Gastrocnemius medialis (tissue), 4 donors: ENCODE measurements around the gene DCLK2. TPM values are rescaled to one million over a fixed set of nuclear protein-coding genes. Genes with fewer than 3 reads are reported as not detected.

Experiments
- ATAC-seq, 2 donors: fragments of 150-250 bp; one replicate each; pipeline ENCODE4 v1.9.1; 2016
- DNase-seq, 2 donors: peaks; one replicate each; pipeline ENCODE4 v3.0.0-alpha.2; 2019
- H3K27ac ChIP-seq, 4 donors: fragments of 200-600 bp; sonication (generic); 1 replicate in 1 of 4; 2 replicates in 3 of 4; pipeline ENCODE4 v1.5.1; 2016 to 2018; ENCODE audit warnings: mild to moderate bottlenecking in 2 of 4, moderate library complexity in 1 of 4
- H3K27me3 ChIP-seq, 3 donors: fragments of 200-600 bp; sonication (generic) in 2 of 3; 1 replicate in 1 of 3; 2 replicates in 2 of 3; pipeline versions ENCODE4 v1.5.1 to v1.6.0; 2016 to 2019; ENCODE audit warnings: mild to moderate bottlenecking in 1 of 3, moderate library complexity in 1 of 3
- H3K36me3 ChIP-seq, 2 donors: fragments of 200-600 bp; sonication (generic) in 1 of 2; one replicate each; pipeline ENCODE4 v1.5.1; 2017 to 2018
- H3K4me1 ChIP-seq, 2 donors: fragments of 200-600 bp; sonication (generic) in 1 of 2; one replicate each; pipeline ENCODE4 v1.5.1; 2016 to 2017; ENCODE audit warnings: mild to moderate bottlenecking in 2 of 2
- H3K4me3 ChIP-seq, 4 donors: fragments of 200-600 bp; sonication (generic) in 3 of 4; 1 replicate in 1 of 4; 2 replicates in 3 of 4; pipeline ENCODE4 v1.5.1; 2016 to 2019; ENCODE audit warnings: mild to moderate bottlenecking in 2 of 4
- H3K9me3 ChIP-seq, 3 donors: fragments of 200-600 bp; sonication (generic) in 2 of 3; 1 replicate in 1 of 3; 2 replicates in 2 of 3; pipeline ENCODE4 v1.5.1; 2016 to 2019
- POLR2A ChIP-seq, 2 donors: fragments of 450-650 bp; IDR thresholded peaks; one replicate each; pipeline ENCODE4 v1.6.1; 2017; ENCODE audit warnings: antibody characterized with exemption in 2 of 2, mild to moderate bottlenecking in 2 of 2, moderate library complexity in 2 of 2
- in situ Hi-C, 4 donors: fragments of 200-750 bp; cut with MboI; loops; one replicate each; pipeline versions ENCODE4 v1.15.0 to v1.8.0; 2017; ENCODE audit warnings: low sequenced_read_pairs in 4 of 4
- intact Hi-C: fragments of 100-400 bp; cut with DNase I; formaldehyde crosslinking; loops from one replicate; pipeline ENCODE4 v1.15.1; 2023; ENCODE audit warnings: low total_unique reads
- total RNA-seq, 4 donors: library from RNA; depleted of rRNA; stranded (reverse); fragments of >200 nt; gene quantifications; one replicate each; pipeline versions ENCODE4 v1.1.0 to v1.2.3, GENCODE V29; 2016
- TF ChIP-seq, protein P1 (sequence below), 5 experiments: fragments of 450-650 bp in 3 of 5; fragments of 200-600 bp in 2 of 5; sonication (generic) in 2 of 5; IDR thresholded peaks in 4 of 5; conservative IDR thresholded peaks in 1 of 5; 1 replicate in 4 of 5; 2 replicates in 1 of 5; pipeline ENCODE4 v1.5.1; 2016 to 2019; ENCODE audit warnings: antibody characterized with exemption in 5 of 5, mild to moderate bottlenecking in 3 of 5, moderate library complexity in 3 of 5

Gene DCLK2
- total RNA-seq, 4 donors from 2014 or later, result 0.29 to 0.97 (median 0.47) TPM

DNA sequence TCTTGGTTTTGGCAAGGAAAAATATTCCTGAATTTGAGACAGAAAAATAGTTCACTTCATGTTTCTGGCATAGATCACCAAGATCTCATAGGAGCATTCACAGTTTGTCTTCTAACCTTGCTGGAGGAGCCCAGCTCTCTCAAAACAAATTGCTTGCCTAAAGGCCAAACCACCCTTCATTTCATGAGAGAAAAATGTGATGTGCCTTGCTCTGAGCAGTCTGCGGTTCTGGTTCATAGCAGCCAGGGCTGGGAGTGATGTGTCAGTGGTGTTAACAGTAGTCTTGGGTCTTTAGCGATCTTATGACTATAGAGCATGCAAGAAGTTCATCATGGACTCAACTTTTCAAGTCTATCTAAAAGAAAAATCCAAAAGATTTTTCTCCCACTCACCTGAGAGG is 183.3 kb downstream of the DCLK2 start:
- Histone ChIP-seq H3K4me3 (no peak overlapping the region), H3K9me3 (no peaks in the 10 kb centered on the region), H3K36me3 (no peaks in the 10 kb centered on the region), H3K4me1 (no peaks in the 10 kb centered on the region), H3K27ac (no peak overlapping the region), H3K27me3 (no peaks in the 10 kb centered on the region)
- no peak for ATAC-seq
- DNase-seq, result no peak
- intact Hi-C loops (no loop called here), in situ Hi-C loops (no loop called here)
- TF ChIP-seq, protein P1, sequence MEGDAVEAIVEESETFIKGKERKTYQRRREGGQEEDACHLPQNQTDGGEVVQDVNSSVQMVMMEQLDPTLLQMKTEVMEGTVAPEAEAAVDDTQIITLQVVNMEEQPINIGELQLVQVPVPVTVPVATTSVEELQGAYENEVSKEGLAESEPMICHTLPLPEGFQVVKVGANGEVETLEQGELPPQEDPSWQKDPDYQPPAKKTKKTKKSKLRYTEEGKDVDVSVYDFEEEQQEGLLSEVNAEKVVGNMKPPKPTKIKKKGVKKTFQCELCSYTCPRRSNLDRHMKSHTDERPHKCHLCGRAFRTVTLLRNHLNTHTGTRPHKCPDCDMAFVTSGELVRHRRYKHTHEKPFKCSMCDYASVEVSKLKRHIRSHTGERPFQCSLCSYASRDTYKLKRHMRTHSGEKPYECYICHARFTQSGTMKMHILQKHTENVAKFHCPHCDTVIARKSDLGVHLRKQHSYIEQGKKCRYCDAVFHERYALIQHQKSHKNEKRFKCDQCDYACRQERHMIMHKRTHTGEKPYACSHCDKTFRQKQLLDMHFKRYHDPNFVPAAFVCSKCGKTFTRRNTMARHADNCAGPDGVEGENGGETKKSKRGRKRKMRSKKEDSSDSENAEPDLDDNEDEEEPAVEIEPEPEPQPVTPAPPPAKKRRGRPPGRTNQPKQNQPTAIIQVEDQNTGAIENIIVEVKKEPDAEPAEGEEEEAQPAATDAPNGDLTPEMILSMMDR (IDR thresholded peaks at IDR 0.05 in 4 of 5, conservative IDR thresholded peaks at IDR 0.05 in 1 of 5), result no peak
- TF ChIP-seq POLR2A (IDR thresholded peaks at IDR 0.05), result no peak

DNA sequence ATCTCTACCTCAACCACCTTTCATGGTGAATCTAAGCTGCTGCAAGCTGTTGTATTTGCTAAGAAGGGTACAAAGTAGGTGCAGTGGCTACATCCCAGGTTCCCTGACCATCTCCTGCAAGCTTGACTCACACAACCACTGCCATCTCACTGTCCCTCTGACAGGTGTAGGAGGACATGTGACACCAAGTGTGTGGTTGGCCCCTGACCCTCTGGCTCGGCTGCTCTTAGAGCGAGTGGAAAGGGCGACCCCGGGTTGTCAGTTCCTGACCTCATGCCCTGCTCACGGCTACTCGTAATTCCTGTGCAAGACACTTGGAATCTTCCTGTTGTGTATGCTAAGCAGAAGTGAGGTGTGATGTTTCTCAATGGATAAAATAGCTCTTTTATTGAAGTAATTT is 184.4 kb downstream of the DCLK2 start:
- no peak overlapping the region for H3K4me3 ChIP-seq
- H3K36me3 ChIP-seq, result peaks cover 0 to 3% of the 10 kb centered on the region in 2 donors
- DNase-seq (no peak), ATAC-seq (no peak)
- H3K27me3 ChIP-seq, result no peaks in the 10 kb centered on the region
- H3K9me3 ChIP-seq, result no peaks in the 10 kb centered on the region
- no peak overlapping the region for H3K27ac ChIP-seq
- intact Hi-C loops, result no loop called here
- in situ Hi-C loops, result no loop called here
- H3K4me1 ChIP-seq, result no peaks in the 10 kb centered on the region
- TF ChIP-seq POLR2A (IDR thresholded peaks at IDR 0.05), result no peak
- TF ChIP-seq, protein P1 (IDR thresholded peaks at IDR 0.05 in 4 of 5, conservative IDR thresholded peaks at IDR 0.05 in 1 of 5), result no peak

DNA sequence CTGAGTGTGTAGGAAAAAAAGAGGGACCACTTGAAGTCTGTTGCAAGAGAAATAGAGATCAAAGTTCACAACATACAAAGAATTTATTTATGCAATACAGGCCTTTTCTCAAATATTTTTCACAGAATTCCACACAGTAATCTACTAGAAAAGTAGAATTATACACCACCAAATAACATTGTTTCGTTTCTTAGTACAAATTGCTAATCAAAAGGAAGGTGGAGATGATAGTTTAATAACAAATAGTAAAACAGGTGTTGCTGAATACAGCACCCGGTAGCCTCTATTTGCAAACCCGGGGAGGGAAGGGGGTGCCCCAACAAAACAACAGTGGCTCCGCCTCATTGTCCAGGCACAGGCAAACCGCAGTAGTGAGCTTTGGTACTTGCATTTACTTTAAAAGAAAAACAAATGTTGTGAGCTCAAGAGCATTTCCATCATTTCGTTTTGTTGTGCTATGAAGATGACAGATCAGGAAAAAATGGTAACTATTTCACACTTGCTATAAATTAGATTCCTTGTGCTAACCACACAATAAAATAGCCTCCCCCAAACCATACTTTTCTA is 186.4 kb downstream of the DCLK2 start:
- no peaks in the 10 kb centered on the region for H3K27me3 ChIP-seq
- H3K9me3 ChIP-seq, result no peaks in the 10 kb centered on the region
- no peak overlapping the region for H3K27ac ChIP-seq
- intact Hi-C loops, result no loop called here
- ATAC-seq (no peak), DNase-seq (no peak)
- H3K4me3 ChIP-seq, result no peak overlapping the region
- peaks cover 0 to 3% of the 10 kb centered on the region in 2 donors for H3K36me3 ChIP-seq
- in situ Hi-C loops, result no loop called here
- H3K4me1 ChIP-seq, result no peaks in the 10 kb centered on the region
- TF ChIP-seq, protein P1 (IDR thresholded peaks at IDR 0.05 in 4 of 5, conservative IDR thresholded peaks at IDR 0.05 in 1 of 5), result no peak
- no peak for TF ChIP-seq POLR2A (IDR thresholded peaks at IDR 0.05)

DNA sequence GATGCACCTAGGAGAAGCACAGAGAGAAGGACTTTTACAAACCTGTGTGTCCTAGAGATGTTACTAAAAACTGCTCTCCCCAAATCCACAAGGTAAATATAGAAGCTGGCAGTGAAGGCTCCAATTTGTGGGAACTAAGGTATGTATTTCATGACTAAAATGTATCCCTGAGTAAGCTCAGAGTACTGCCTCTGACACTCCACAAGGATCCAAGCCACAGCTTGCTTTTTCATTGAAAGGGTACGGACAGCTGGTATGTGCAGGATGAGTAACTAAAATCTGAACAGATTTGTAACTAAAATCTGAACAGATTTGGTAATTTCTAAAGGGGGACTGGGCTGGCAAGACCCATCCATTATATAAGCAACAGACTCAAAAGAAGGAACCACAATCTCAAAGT is 187.6 kb downstream of the DCLK2 start:
- Histone ChIP-seq H3K27ac (no peak overlapping the region), H3K4me3 (no peak overlapping the region), H3K9me3 (no peaks in the 10 kb centered on the region), H3K4me1 (no peaks in the 10 kb centered on the region), H3K36me3 (peaks cover 0 to 3% of the 10 kb centered on the region in 2 donors), H3K27me3 (no peaks in the 10 kb centered on the region)
- TF ChIP-seq, protein P1 (IDR thresholded peaks at IDR 0.05 in 4 of 5, conservative IDR thresholded peaks at IDR 0.05 in 1 of 5), result no peak
- ATAC-seq, result no peak
- no peak for DNase-seq
- intact Hi-C loops, result no loop called here
- in situ Hi-C loops, result no loop called here

DNA sequence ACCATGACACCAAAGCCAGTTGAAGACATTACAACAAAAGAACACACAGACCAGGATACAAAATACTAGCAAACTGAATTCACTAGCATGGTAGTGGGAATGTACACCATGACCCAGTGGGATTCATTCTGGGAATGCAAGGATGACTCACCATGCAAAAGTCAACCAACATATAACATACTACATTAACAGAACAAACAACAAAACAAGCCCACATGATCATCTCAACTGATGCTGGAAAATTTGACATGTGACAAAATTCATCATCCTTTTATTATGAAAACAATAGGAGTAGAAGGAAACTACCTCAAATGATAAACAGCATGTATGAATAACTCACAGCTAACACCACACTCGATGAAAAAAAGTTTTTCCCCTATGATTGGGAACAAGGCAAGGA is 190.2 kb downstream of the DCLK2 start:
- DNase-seq (no peak), ATAC-seq (no peak)
- TF ChIP-seq POLR2A (IDR thresholded peaks at IDR 0.05), result no peak
- TF ChIP-seq, protein P1 (IDR thresholded peaks at IDR 0.05 in 4 of 5, conservative IDR thresholded peaks at IDR 0.05 in 1 of 5), result no peak
- intact Hi-C loops (no loop called here), in situ Hi-C loops (no loop called here)
- Histone ChIP-seq H3K27me3 (no peaks in the 10 kb centered on the region), H3K27ac (no peak overlapping the region), H3K9me3 (no peaks in the 10 kb centered on the region), H3K36me3 (peaks cover 0 to 3% of the 10 kb centered on the region in 2 donors), H3K4me1 (no peaks in the 10 kb centered on the region), H3K4me3 (no peak overlapping the region)
